ENCODE results near the gene ESYT3.

Gene ESYT3

DNA sequence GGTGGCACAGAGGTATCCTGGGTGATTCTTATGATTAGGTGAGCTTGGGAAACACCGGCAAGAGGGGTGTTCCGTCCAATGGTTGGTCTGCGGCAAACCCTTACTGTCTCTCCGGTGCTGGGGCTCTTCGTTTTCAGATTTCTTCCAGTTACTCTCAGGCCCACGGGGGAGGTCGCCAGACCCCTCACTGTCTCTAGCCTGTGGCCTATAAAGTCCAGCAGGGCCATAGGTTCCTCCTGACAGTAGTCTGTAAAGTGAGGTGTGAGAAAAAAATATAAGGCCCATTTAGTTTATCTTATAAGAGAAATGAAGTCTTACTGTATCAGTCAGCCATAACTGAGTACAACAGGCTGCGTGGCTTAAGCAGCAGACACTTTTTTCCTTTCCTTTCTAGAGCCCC, 1.4 kb downstream of the ESYT3 start:
- TF ChIP-seq YY1 (IDR thresholded peaks at IDR 0.05; ENCODE audit: low read depth) (no peak), FOXM1 (IDR thresholded peaks at IDR 0.05; ENCODE audit: borderline replicate concordance, low read depth) (no peak)

DNA sequence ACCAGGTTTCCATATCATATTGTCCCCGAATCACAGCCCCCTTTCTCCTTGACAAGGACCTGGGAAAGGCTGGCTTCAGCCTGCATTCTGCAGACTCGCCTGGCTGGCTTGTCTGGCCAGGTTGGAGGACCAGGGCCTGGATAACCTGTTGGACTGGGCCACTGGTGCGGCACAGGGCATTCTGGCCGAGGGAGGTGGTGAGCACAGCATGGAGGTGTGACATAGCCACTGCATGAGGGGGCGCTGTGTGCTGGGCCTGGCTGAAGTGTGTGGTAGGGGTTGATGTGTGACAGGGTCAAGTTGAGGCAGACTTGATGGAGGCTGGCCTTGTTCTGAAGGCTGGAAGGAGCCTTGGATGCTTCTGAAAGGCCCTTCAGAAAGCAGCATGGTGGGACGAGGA, 2.9 kb downstream of the ESYT3 start:
- TF ChIP-seq EGR1 (IDR thresholded peaks at IDR 0.05) = no peak
- TF ChIP-seq TEAD4 (IDR thresholded peaks at IDR 0.05) = no peak
- TF ChIP-seq CEBPB (IDR thresholded peaks at IDR 0.05) = no peak
- TF ChIP-seq CREB1 (IDR thresholded peaks at IDR 0.05; ENCODE audit: low read depth) = no peak
- TF ChIP-seq TCF12 (IDR thresholded peaks at IDR 0.05; ENCODE audit: low read depth) = no peak
- TF ChIP-seq, protein P1, sequence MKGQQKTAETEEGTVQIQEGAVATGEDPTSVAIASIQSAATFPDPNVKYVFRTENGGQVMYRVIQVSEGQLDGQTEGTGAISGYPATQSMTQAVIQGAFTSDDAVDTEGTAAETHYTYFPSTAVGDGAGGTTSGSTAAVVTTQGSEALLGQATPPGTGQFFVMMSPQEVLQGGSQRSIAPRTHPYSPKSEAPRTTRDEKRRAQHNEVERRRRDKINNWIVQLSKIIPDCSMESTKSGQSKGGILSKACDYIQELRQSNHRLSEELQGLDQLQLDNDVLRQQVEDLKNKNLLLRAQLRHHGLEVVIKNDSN (IDR thresholded peaks at IDR 0.05) = no peak
- TF ChIP-seq REST (IDR thresholded peaks at IDR 0.05; ENCODE audit: low read depth) = no peak

DNA sequence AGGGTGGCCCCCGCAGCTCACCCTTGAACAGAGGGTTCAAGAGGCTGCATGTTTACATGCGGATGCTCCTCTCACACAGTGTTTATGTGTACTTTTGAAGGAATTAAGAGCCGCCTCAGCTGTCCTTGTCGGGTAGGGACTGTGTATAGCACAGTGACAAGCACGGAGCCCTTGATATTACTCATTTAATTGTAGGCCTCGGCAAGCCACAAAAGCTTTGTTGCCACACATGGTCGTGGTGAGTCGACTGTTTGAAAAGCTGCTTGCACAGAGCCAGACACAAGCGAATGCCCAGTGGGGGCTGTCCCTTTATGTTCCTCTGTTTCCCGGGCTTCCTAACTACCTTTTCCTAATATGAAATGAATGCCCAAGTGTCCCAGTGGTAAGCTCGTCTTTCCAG, 4.5 kb downstream of the ESYT3 start:
- TF ChIP-seq RAD21 (IDR thresholded peaks at IDR 0.05; ENCODE audit: low read depth) (no peak), EP300 (IDR thresholded peaks at IDR 0.05; ENCODE audit: borderline replicate concordance) (no peak), FOXM1 (IDR thresholded peaks at IDR 0.05; ENCODE audit: borderline replicate concordance, low read depth) (no peak), CREB1 (IDR thresholded peaks at IDR 0.05; ENCODE audit: low read depth) (no peak), TEAD4 (IDR thresholded peaks at IDR 0.05) (no peak)

DNA sequence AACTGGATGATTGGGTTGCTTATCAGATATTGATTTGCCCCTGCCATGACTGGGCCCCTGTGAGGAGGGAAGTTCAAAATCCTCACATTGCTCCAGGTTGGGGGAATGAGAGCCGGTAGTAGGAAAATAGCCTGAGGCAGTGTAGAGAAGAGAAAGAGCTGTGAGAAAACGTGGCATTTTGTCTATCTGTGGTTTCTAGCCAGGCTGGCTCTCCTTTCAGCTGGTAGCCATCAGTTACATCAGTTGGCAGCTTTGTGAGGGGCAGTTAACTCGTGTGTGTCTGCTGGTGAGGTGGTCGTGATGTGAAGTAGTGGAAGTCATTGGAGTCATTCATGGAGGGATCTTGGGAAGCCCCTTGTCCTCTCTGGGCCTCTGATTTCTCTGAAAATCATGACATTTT, 5.2 kb downstream of the ESYT3 start:
- TF ChIP-seq CEBPB (IDR thresholded peaks at IDR 0.05) (no peak), REST (IDR thresholded peaks at IDR 0.05; ENCODE audit: low read depth) (no peak), TAF1 (IDR thresholded peaks at IDR 0.05; ENCODE audit: low read depth) (no peak), RAD21 (IDR thresholded peaks at IDR 0.05; ENCODE audit: low read depth) (no peak), ZBTB7A (IDR thresholded peaks at IDR 0.05; ENCODE audit: low read depth) (no peak), TCF12 (IDR thresholded peaks at IDR 0.05; ENCODE audit: low read depth) (no peak), EGR1 (IDR thresholded peaks at IDR 0.05) (no peak)
- TF ChIP-seq, protein P2, sequence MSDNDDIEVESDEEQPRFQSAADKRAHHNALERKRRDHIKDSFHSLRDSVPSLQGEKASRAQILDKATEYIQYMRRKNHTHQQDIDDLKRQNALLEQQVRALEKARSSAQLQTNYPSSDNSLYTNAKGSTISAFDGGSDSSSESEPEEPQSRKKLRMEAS (IDR thresholded peaks at IDR 0.05) = no peak
- TF ChIP-seq, protein P1 (IDR thresholded peaks at IDR 0.05) = no peak

DNA sequence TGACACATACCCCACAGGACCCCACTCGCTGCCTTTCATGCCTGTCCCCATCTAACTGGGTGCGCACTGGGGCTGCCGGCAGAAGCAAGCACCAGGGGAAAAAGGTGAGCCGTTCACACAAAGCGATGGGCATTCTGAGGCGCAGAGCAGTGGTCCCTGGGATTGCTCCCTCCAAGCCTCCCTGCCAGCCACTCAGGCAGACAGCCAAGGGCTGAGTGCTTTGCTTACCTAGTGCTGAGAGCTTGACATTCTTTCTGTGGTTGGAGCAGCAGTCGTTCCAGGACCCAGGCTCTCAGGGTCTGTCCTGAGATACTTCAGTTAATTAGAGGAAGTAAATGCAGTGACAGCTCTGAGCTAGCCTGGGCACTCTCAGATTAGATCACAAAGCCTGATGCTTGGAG, 5.7 kb downstream of the ESYT3 start:
- TF ChIP-seq YY1 (IDR thresholded peaks at IDR 0.05; ENCODE audit: low read depth) (no peak), NFIC (IDR thresholded peaks at IDR 0.05) (no peak), ZBTB7A (IDR thresholded peaks at IDR 0.05; ENCODE audit: low read depth) (no peak), TCF12 (IDR thresholded peaks at IDR 0.05; ENCODE audit: low read depth) (no peak), CEBPB (IDR thresholded peaks at IDR 0.05) (no peak), RAD21 (IDR thresholded peaks at IDR 0.05; ENCODE audit: low read depth) (no peak), EGR1 (IDR thresholded peaks at IDR 0.05) (no peak), CREB1 (IDR thresholded peaks at IDR 0.05; ENCODE audit: low read depth) (no peak), TAF1 (IDR thresholded peaks at IDR 0.05; ENCODE audit: low read depth) (no peak), EP300 (IDR thresholded peaks at IDR 0.05; ENCODE audit: borderline replicate concordance) (no peak), FOXM1 (IDR thresholded peaks at IDR 0.05; ENCODE audit: borderline replicate concordance, low read depth) (no peak), REST (IDR thresholded peaks at IDR 0.05; ENCODE audit: low read depth) (no peak), TEAD4 (IDR thresholded peaks at IDR 0.05) (no peak)
- TF ChIP-seq, protein P2 (IDR thresholded peaks at IDR 0.05) = no peak
- TF ChIP-seq, protein P1 (IDR thresholded peaks at IDR 0.05) = no peak

Data from Ishikawa (cell line).